Activated naive CD4-positive, alpha-beta T cell treated with anti-CD3 and anti-CD28 coated beads, Interleukin-2, amount 50 U/mL, for 16 hours (primary cell): ENCODE measurements around the gene ADCY3.
"Not testable (repeated sequence)": the region's sequence is repeated elsewhere in the genome, so short reads cannot be mapped to it uniquely, and the experiment has no call there.

Experiments used
- DNase-seq: peaks from one replicate; pipeline ENCODE4 v3.0.0-alpha.2; 2020

ADCY3 gene

DNA sequence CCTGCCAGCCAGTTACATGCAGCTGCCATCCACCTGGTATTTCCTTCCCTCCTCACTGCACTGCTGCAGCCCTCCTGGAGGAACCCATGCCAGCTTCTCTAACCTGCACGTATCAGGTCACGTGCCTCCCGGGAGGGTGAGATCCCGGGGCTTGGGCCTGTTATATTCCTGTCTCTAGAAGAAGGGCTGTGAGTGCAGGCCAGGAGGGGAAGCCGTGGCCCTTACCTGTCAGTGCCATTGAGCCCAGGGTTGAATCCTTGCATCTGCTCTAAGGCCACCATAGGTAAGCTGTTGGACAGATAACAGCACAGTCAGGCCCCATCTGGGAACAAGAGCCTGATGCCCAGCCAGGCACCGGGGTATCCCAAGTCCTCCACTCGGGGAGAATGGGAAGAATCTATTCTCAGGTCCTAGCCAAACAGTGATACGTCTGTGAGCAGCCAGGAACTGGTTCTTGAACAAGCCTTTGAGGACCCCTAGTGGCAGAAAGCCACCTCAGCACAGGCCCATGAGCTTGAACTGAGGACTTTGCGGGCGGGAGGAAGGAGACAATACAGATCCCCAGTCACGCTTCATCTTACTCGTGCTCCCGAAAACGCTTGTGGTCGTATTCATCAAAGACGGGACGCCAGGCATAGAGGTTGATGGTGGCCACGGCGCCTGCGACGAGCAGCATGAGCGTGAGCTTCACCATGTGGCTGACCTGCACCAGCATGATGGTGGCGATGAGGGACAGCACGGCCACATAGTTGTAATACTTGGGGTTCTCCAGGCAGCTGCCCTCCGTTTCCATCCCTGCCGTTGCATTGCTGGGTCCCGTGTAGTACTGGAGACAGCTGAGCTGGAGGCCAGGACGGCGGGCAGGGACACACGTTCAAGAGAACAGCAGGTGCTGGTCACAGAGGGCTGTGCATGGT is 92.5 kb downstream of the ADCY3 start:
- DNase-seq, result peak; percentile 70

DNA sequence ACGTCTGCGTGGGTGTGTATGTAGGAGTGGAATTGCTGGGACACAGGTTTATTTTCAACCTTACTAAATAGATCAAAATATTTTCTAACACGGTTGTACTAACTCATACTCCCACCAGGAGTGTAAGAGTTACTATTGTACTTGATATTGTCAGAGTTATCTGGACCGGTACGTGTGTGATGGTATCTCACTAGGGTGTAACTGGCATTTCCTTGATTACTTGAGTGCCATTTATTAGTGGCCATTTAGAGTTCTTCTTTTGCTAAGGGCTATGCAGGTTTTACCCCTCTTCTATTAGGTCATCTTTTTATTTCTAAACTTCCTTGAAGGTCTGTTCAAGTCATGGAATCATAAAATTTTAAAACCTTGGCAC is 93.3 kb downstream of the ADCY3 start:
- no peak for DNase-seq

DNA sequence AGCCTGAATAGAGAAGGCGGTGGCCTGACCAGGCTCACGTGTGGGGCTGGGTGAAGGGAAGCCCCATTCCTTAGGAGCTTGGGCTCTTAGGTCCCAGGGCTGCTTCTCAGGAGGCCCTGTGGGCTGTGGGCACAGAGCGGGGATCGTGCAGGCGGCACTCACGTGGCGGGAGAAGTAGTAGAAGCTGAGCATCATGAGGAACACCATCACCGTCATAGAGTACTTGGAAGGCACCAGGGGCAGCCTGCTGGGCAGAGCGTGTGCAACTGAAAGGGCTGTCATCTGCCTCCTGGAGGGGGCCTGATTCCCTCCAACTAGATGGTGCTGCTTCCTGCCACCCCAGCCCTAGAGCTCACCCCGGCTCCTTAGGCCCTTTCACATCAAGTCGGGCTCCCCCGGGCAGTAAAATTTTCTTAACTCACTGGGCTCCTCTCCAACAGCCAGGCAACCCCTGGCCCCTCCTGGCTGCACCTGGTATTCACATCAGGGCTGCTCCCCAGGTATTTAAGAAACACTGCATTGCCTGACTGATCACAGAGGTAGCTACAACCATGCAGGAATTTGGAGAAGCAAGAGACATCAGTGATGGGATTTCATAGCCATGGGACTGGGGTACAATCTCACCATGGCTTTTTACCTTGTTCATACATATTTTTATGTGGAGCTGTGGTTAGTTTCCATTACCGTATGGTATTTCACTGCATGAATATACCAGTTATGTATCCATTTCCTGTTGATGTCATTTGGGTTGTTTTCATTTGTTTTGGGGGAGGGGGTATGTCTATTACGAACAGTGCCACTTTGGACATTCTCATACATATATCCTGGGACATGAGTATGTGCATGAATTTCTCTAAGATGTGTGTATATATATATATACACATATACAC is 93.9 kb downstream of the ADCY3 start:
- DNase-seq, result no peak

DNA sequence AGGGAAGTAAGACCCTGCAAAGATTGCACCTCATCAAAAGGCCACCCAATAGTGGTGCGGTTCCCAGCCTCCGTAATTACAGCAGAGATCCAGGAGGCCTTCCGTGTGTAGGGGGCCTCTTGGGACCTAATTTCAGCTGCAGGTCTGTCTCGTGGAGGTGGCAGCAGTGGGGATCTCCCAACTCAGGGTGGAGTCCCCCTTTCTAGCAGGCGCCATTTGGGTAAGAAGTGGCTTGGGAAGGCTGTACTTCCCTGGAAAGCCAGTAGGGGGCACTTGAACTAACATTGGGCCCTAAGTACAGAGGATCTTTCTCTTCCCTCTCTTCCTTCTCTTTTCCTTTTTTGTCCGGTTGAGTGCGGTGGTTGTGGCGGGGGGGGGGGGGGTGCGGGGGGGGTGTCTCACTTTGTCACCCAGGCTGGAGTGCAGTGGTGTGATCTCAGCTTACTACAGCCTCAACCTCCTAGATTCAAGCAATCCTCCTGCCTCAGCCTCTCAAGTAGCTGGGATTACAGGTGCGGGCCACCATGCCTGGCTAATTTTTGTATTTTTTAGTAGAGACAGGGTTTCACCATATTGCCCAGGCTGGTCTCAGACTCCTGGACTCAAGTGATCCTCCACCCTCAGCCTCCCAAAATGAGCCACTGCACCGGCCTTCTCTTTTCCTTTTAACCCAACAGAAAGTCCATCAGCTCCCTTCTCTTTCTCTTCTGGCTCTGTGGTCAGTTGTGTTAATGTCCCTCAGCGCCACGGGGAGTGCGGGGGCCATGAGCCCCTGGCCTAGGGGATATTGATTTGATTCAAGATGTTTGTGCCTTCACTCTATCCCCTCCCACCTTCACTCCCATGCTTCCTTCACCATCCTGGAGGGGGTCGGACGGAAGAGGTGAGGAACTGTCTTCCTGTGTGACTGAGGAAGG is 94.8 kb downstream of the ADCY3 start:
- no peak for DNase-seq

DNA sequence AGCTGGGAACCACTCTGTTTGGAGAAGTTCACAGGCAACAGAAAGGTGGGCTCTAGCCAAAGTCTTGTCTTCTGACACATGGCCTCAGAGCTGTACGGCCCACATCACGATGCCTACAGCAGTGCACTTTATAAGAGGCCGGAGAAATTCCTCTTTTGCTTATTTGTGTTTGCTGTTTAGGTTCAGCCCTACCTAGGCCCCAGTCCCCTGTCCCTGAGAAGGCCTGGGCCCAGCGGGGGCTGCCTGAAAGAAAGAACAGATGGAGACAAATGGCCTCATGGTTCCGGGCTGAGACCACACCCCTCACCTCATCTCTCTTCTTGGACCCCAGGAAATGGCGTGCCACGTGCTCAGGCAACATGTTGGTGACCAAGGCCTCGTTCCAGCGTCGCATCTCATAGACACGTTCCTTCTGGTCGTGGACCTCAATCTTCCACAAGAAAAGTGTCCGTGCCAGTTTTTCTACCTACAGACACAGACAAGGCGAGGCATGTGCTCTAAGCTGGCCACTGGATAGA is 95.9 kb downstream of the ADCY3 start:
- DNase-seq, result no peak

DNA sequence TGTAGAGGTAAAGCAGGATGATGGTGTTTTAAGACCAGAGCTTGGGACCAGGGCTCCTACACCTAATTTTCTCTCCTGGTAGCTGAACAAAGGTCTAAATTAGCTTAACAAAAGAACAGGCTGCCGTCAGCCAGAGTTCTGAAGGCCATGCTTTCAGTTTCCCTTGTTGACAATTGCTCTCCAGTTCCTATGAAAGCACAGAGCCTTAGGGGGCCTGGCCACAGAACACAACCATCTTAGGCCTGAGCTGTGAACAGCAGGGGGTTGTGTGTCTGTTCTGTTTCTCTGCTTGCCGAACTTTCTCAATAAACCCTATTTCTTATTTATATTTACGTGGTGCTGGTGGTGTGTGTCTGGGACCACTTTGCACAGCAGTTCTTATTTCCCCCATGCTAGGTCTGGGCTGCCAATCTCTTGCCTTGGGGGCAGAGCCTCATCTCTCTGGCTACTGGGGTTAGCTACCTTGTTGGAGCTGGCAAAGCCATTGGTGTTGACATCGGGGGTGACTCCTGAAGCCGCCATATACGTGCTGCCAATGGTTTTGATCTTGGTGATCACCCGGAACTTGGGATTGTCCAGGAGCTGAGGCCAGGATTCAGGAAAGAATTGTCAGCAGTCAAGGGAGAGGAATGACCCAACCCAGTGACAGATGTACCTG is 97.9 kb downstream of the ADCY3 start:
- no peak for DNase-seq

DNA sequence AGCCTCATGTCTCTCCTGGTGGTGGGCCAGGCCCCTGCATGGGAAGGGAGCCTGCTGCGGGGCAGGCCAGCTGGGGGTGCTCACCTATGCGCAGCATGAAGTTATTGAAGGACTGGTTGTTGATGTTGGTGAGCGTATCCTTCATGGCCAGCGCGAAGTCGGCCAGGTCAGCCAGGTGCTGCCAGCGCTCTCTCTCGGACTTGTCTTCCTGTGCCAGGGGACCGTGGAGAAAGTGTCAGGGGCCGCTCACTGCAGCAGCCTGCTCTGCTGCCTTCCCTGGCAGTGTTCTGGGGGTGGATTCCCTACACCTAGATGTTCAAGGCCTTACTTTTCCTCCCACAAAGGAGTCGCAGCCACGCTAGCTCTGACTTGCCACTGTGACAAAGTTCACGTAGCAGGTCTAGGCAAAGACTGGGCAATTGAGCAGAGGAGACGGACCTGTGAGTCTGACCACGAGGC is 98.6 kb downstream of the ADCY3 start:
- DNase-seq, result no peak

DNA sequence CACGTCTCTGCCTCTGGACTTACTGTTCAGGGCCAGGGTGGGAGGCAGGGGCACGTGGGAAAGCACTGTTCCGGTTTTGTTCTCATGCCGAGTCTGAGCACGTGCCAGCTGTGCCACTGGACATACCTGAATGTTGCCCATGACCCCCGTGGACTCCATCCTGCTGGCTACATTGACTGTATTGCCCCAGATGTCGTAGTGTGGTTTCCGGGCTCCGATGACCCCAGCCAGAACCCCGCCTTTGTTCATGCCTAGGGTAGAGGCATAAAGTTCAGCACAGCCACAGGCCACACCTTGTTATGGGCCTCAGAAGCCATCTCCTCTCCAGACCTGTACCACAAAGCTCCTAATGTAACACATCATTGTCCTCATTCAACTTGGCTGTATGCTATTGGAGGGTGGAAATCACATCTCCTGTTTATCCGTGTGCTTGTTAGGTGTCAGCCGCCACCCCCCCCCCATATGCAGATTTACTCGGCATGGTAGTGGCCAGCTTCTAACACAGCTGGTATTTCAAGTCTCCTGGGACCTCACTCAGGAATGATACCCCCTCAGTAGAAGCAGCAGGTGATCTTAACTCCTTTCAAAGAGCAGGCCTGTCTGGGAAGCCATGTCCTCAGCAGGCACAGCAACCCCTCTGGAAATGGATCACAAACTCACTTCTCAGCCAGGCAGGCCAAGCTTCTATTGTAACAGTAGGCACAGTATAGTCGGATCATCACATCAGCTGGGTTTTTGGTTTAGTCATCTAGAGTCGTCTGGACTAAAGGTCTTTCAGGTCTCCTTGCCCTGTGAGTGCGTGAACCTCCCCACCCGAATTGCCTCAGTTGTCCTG is 99.2 kb downstream of the ADCY3 start:
- DNase-seq, result no peak

DNA sequence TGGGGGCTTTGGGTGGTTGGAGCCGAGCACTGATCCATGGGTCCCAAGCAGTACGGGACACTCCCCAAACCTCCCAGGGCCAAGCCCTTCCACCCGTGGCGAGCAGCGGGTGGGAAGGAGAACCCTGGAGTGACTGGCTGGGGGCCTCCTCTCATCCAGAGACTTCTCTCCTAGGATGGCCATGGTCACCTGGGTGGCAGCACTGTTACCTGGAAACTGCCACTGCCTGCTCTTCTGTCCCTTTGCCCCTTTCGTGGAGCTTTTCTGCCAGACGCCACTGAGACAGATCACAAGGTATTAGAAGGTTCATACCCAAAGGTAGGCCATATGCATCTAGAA is 99.9 kb downstream of the ADCY3 start:
- DNase-seq, result no peak

DNA sequence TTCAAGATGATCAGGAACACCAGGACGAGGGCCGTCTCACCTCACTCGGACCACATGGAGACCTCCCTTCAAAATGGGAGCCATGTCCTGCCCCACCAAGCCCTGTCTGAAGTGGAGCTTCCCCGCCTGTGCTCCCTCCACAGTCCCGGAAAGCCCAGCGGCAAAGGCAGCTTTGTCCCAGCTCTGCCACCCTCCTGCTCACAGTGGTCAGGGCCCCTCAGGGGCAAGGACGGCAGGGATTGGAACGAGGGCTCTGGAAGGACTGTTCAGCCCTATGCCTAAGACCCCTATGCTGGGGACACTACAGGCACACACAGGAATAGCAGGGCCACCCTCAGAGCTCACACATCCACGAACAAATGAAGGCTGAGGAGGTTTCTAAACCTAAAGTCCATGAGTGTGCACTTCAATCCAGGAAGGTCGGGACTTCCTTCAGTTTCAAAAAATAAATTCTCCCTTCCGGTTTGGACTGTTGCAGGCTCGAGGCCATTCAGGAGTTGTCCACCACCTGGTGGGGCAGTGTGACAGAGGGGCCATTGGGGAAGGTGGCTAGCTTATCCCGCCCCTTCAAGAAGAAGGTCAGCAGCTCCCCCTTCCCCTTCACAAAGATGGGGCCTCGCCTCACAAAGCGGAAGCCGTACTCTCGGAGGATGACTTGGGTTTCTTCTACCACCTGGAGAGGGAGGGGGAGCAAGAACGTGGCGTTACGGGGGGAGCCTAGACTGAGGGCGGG is 100.4 kb downstream of the ADCY3 start:
- no peak for DNase-seq

DNA sequence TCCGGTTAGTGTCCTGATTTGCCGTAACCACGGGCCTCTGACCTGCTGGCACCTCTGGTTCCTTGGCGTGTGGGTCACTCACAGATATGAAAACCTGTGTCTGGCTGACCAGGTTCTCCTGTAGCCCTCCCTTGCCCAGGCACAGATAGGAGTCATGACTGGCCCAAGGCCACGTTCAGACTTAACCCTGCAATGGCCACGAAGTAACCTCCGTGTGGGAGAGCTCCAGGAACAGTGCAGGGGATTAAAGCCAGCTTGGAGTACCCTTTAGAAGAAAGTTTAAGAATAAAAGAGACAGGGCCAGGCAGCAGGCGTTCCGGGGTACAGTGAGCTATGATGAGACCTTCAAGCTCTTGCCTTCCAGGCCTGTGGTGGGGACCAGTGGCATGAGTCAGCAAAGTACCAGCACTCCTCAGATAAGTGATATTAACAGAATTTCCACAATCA is 101.3 kb downstream of the ADCY3 start:
- no peak for DNase-seq

DNA sequence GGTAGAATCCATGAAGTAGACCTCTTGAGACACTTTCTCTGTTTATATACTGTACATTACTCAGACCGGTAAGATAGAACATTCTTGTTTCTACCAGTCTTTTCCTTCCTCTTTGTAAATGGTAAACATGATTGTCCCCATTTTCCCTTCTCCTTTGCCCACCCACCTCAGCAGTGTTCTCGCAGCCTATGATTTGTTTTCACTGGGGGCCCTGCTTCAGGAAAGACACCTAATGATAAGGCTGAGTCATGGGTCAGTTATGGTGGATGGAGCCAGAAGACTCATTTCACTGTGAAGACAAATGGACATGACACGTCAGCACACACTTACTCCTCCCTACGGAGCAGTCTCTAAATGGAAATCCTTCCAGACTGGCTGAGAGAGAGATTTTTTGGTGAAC is 103.2 kb downstream of the ADCY3 start:
- DNase-seq, result no peak

DNA sequence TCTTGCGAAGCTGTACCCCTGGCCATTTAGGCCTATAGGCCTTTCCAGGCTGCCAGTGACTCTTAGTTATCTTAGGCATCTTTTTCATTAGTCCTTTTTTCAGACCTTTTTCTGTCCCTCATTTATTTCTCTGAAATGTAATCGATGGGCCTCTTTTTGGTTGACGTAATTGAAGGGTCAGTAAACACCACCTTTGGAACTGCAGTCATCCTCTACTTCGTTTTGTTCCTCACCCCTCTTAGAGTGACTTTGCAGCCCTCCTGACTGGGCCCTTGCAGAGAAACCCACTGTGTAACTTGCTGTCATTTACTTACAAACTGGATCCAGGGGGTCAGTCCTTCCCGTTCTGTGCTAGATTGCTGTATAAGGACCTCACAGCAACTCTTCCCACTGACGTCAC is 103.6 kb downstream of the ADCY3 start:
- DNase-seq, result no peak

DNA sequence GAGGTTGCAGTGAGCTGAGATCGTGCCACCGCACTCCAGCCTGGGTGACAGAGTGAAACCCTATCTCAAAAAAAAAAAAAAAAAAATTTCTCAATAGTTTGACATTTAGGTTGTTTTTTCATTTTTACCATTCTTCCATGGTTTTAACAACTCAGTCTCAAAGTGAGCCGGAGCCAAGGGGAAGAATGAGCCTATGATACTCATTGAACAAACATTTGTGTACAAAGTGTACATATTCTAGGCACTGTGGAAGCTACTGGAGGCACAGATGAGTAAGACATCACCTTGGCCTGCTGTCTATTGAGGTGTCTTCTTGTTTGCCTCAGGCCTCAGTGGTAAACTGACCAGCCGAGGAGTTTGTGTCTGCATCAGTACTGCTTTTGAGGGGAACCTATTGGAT is 104.9 kb downstream of the ADCY3 start:
- DNase-seq, result no peak

DNA sequence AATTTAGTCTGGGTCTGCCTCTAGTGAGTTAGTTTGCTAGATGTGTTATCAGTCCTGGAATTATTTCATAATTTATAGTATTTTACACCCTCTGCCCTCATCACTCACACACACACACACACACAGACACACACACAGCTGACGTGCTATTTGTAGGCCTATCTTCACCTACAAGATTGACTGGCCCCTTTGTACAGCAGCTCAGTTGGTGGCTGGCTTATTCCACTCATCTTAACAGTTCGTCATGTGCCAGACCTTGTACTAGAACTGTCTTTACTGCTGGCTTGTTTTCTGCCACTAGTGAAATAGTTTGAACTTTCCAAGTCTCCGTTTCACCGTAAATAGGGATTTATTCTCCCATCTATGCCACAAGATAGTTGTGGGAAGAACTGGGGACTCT is 105.5 kb downstream of the ADCY3 start:
- no peak for DNase-seq

DNA sequence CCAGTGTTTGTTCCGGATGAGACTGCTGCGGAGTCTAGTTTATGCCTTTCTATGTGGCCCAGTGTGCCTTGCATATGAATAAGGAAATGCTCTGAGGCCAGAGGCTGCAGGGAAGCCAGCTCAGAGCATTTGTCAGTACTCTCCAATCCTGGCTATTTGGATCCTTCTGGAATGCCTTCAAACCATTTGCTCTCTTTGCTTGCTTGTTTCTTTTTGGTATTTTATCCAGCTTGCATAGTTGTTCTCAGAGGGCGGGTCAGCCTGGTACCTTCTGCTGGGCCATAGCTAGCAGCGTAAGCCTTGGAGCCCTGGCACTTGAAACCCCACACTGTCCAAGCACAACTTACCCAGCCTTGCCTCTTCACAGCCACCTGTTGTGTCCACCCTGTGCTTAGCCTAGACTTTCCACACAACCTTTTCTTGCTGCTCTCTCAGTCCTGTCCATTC is 106.3 kb downstream of the ADCY3 start:
- DNase-seq, result no peak

DNA sequence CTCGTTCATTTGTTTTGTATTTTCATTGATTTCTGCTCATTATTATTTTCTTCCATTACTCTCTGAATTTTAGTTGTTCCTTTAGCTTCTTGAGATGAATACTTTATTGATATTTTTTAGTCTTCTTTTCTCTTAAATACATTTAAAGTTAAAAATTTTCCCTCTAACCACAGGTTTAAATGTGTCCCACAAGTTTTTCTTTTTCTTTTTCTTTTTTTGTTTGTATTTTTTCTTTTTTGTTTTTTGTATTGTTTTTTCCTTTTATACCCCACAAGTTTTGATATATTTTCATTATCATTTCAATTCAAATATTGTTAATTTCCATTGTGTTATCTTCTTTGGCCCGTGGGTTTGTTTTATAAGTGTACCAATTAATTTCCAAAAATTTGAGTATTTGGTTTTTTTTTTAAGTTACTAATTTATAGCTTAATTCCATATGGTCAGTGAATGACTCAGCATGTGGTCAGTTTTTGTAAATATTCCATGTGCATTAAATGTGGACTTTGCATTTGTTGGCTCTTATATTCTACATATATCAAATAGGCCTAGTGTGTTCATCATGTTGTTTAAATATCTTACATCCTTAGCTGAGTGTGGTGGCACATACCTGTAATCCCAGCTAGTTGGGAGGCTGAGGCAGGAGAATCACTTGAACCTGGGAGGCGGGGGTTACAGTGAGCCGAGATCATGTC is 110.6 kb downstream of the ADCY3 start:
- DNase-seq, result no peak

DNA sequence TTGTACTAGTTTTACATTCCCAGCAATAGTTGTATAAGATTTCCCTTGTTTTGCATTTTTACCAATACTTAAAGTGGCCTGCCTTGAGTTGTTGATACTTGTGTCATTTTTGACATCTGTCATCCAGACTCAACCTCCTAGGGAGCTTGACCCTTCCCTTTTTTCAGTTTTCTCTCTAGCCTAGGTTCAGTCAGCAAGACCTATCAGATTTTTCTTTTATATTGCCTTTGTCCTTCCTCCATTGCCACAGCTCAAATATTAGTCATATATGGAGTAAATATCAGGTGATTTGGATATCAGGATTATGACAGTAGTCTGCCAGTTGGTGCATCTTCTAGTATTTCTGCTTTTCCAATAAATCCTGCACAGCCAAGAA is 113.4 kb downstream of the ADCY3 start:
- DNase-seq, result no peak

DNA sequence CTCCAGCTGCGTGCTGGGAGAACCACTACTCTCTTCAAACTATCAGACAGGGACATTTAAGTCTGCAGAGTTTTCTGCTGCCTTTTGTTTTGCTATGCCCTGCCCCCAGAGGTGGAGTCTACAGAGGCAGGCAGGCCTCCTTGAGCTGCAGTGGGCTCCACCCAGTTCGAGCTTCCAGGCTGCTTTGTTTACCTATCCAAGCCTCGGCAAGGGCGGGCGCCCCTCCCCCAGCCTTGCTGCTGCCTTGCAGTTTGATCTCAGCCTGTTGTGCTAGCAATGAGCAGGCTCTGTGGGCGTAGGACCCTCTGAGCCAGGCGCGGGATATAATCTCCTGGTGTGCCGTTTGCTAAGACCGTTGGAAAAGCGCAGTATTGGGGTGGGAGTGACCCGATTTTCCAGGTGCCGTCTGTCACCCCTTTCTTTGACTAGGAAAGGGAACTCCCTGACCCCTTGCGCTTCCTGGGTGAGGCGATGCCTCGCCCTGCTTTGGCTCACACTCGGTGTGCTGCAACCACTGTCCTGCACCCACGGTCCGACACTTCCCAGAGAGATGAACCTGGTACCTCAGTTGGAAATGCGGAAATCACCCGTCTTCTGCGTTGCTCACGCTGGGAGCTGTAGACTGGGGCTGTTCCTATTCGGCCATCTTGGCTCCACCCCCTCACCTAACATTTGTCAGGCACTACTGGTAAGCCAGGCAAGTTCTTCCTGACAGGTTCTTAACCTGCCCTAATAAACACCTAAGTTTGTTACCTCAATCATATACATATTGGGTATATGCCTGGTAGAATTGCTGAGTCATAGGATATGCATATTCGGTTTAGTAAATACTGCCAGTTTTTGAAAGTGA is 114.0 kb downstream of the ADCY3 start:
- DNase-seq, result not testable (repeated sequence)
